HG03460 (cell line): ENCODE results near the gene ACTRT2.

ENCODE experiments used
- ATAC-seq: cut with Tn5 transposase; IDR thresholded peaks from one replicate; pipeline ENCODE4 v1.9.1; 2021; ENCODE audit not compliant: unreplicated experiment

ACTRT2 gene

DNA sequence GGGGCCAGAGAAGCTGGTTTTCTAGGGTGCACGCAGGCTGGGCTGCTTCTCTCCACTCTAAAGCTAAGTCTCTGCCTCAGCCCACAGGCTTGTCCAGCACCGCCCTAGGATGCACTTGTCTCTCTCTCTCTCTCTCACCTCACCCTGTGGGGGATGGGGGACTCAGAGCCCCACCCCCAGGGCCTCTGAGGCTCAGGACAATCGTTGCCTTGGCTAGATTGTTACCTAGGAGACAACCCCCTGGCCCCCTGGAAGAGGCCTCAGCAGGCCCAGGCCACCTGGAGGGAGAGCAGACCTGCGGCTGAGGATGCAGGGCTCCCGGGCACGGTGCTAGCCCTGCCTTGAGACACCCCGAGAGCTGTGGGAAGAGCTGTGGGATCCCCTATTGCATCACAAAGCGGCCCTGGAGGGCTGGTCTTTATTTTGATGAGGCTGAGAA is at the start of gene ACTRT2:
TSS of gene ACTRT2 (plus strand) at position 235 of the 439 bp plus-strand sequence. CDS start 220 bp downstream, outside the sequence.
- ATAC-seq = no peak

DNA sequence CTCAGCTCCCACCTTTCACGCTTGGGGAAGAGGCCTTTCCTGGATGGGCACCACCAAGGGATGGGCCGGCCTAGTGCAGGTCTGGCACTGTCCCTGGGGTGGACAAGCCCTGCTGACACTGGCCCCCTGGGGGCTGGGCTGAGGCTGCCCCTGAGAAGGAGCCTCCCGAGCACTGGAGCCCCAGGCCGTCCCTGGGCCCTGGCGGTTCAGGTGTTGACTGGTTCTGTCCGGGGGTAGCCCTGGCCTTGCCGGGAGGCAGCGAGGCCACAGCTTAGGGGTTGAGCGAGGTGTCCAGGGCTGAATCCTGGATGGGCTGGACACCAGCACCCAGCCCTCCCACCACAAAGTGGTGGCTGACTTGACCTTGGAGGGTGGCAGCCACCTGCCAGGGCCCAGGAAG is 49.7 kb upstream of the ACTRT2 start:
- no peak for ATAC-seq

- ATAC-seq = no peak
Observed at GRCh38 chr1:2972011-2972878, 49.0 kb upstream of the ACTRT2 start.

GRCh38 chr1:2972879-2973575 is 48.2 kb upstream of the ACTRT2 start:
- no peak for ATAC-seq

- no peak for ATAC-seq
Observed at GRCh38 chr1:2973601-2974593, 47.4 kb upstream of the ACTRT2 start.

GRCh38 chr1:2974701-2975301 is 46.5 kb upstream of the ACTRT2 start:
- no peak for ATAC-seq

- no peak for ATAC-seq
Observed at GRCh38 chr1:2975466-2976179, 45.6 kb upstream of the ACTRT2 start.

DNA sequence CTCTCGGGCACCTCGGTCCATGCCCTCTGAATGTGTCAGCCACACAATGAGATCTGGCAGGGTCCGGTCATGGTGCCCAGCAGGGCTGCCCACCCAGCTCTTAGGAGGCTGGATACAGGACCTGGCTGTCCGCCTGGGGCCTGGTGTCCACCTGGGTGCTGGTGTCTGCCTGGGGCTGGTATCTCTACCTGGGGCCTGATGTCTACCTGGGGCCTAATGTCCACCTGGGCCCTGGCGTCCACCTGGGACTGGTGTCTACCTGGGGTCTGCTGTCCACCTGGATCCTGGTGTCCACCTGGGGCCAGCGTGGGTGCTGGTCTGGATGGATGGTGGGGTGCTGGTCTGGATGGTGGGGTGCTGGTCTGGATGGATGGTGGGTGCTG is 45.1 kb upstream of the ACTRT2 start:
- ATAC-seq = no peak

DNA sequence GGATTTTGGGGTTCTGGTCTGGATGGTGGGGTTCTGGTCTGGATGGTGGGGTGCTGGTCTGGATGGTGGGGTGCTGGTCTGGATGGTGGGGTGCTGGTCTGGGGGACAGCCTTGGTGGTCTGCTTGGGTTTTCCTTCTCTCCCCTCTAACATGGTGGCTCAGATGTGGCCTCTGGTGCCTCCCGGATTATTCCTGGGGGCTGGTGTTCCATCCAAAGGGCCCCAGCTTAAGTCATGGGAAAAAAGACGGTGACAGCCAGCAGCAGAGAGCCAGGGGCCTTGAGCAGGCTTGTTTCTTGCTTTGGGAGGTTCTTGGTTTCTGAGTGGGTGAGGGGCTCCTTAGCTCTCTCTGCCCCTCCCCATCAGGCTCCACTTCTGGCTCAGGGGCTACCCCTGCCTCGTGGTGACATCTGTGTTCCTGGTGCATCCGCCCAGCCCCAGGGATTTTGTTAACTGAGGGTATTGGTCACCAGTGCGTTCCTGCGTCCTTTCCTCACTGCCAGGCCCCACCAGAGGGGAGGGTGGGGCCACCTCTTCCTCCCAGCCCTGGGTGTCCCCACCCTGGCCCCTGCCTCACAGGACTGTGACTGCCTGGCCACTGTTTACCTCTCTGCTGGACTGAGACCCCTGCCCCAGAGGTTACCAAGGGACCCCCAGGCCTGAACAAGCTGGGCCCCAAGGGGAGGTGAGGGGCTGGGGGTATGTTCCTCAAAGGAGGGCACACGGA is 43.2 kb upstream of the ACTRT2 start:
- no peak for ATAC-seq

- ATAC-seq = no peak
Observed at GRCh38 chr1:2978691-2979190, 42.5 kb upstream of the ACTRT2 start.

- ATAC-seq = no peak
Observed at GRCh38 chr1:2979191-2980072, 41.8 kb upstream of the ACTRT2 start.

- no peak for ATAC-seq
Observed at GRCh38 chr1:2980073-2980791, 41.0 kb upstream of the ACTRT2 start.

DNA sequence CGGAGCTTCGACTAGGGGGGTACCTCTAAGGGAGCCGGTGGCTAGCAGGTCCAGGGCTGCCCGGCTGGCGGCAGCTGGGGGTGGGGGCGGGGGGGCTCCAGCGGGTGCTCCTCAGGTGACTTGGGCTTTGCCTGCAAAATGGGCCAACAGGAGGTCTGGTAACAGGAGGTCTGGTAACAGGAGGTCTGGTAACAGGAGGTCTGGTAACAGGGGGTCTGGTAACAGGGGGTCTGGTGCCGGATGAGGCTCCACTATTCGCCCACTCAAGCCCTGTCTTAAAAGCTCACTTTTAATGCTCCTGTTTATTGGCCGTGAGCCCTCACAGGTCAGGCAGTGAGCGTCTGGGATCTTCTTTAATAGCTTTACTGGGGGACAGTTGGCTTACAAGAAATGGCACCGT is 40.4 kb upstream of the ACTRT2 start:
- no peak for ATAC-seq

DNA sequence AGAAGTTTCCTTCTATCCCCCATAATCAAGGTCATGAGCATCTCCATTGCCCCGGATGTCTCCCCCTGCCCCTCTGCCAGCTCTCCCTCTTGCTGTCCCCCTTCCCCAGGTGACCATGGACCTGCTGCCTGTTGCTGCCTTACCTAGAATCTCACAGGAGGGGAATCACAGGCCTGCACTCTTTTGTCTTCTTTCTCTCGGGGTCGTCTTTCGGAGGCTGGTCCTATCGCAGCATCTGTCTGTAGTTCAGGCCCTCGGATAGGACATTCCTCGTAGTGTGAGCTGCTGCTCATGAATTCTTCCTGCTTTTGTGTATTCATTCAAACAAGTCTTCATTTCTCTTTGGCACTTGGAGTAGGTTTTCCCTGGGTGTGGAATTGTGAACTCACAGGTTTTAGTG is 39.9 kb upstream of the ACTRT2 start:
- no peak for ATAC-seq

- no peak for ATAC-seq
Observed at GRCh38 chr1:2981981-2982614, 39.2 kb upstream of the ACTRT2 start.

DNA sequence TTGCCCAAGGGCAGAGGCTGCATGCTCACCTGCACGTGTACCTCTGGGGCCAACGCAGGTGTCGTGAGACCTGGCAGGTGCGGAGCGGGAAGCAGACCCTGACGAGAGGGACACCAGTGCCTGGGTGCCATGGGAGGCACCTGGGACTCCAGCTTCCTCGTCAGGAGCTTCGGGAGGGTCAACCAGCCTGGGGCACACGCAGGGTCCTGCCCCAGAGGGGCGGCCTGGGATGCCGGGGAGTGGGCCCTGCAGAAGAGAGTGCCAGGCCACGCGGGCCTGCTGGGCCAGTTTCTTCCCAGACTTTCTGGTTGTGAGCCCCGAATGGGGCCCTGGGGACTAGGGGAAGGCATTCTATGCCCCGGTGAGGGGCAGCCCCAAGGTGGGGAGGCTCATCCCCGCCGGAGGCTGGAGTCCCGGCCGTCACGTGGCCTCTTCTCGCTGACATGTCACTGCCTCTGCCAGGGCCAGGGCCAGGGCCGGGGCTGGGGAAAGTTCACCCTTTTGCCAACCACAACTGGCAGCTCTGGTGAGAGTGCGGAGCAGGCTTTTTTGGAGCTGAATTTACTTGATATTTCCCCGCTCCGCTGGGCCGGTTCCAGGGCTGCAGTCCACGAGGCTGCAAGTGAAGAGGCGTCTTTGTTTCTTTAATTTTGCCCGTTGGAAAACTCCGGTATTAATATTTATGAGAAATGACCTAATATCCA is 38.5 kb upstream of the ACTRT2 start:
- no peak for ATAC-seq
